ENCODE results near the gene ANO7. TPM values are rescaled to one million over a fixed set of nuclear protein-coding genes. Genes with fewer than 3 reads are reported as not detected.
A peak's percentile ranks its signal among the peaks of the same experiment; 100 is the strongest.

Gene ANO7
- total RNA-seq, 3 donors from 2014 or later (not counting 1 experiment from before 2014, with no cell fraction given), result 0.97 to 1.4 (median 1.1) TPM

DNA sequence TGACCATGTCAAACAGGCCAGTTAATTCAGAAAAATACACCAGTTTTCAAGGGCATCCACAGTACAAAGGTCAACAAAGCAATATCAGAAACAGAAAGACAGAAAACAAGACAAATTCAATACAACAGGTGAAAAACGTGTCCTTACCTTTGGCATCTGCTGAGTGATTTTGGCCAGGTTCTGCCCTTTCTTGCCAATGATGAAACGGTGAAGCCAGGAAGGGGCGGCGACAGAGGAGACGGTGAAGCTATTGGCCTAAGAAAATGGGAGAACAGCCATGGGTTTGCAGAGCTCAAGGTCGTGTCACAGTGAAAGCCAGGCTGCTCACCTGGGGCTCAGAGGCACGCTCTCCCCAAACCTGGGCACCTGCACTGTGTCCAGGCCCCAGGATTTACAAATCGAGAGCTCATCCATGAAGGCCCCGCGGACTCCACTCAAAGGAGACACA is 66.5 kb downstream of the ANO7 start:
- TF ChIP-seq, protein P1, sequence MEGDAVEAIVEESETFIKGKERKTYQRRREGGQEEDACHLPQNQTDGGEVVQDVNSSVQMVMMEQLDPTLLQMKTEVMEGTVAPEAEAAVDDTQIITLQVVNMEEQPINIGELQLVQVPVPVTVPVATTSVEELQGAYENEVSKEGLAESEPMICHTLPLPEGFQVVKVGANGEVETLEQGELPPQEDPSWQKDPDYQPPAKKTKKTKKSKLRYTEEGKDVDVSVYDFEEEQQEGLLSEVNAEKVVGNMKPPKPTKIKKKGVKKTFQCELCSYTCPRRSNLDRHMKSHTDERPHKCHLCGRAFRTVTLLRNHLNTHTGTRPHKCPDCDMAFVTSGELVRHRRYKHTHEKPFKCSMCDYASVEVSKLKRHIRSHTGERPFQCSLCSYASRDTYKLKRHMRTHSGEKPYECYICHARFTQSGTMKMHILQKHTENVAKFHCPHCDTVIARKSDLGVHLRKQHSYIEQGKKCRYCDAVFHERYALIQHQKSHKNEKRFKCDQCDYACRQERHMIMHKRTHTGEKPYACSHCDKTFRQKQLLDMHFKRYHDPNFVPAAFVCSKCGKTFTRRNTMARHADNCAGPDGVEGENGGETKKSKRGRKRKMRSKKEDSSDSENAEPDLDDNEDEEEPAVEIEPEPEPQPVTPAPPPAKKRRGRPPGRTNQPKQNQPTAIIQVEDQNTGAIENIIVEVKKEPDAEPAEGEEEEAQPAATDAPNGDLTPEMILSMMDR (IDR thresholded peaks at IDR 0.05), result no peak
- Mint-ChIP-seq H3K4me1 (peaks cover 19 to 23% of the 10 kb centered on the region in 2 donors), H3K4me3 (no peak overlapping the region), H3K9me3 (no peaks in the 10 kb centered on the region), H3K27ac (no peak overlapping the region), H3K36me3 (peaks cover 6% of the 10 kb centered on the region), H3K27me3 (ENCODE audit: low read depth in 2 of 2) (no peaks in the 10 kb centered on the region)
- Histone ChIP-seq H3K27ac (ENCODE audit: low read length) (no peak overlapping the region), H3K36me3 (ENCODE audit: control insufficient read depth, insufficient read depth, low read length) (peaks cover 67% of the 10 kb centered on the region), H3K27me3 (ENCODE audit: control insufficient read depth, insufficient read depth, low read length) (no peaks in the 10 kb centered on the region), H3K9me3 (ENCODE audit: control insufficient read depth, insufficient read depth, low read length) (no peaks in the 10 kb centered on the region), H3K4me1 (ENCODE audit: control insufficient read depth, insufficient read depth, low read length) (peaks cover 9% of the 10 kb centered on the region), H3K4me3 (ENCODE audit: low read length) (no peak overlapping the region)
- 99% methylated on average over 10 of the region's 10 CpGs for WGBS (ENCODE audit: insufficient coverage)
- ATAC-seq, result no peak
- intact Hi-C loops (cut with micrococcal nuclease), result no loop called here
- no peak for DNase-seq

GRCh38 chr2:241255542-241256167 is 67.2 kb downstream of the ANO7 start:
- no peak overlapping the region for H3K27ac Mint-ChIP-seq
- DNase-seq (no peak), ATAC-seq (no peak)
- intact Hi-C loops (cut with micrococcal nuclease), result no loop called here
- peaks cover 9% of the 10 kb centered on the region for H3K4me1 ChIP-seq (ENCODE audit: control insufficient read depth, insufficient read depth, low read length)
- WGBS (ENCODE audit: insufficient coverage), result 87% methylated on average over 13 of the region's 13 CpGs
- H3K36me3 ChIP-seq (ENCODE audit: control insufficient read depth, insufficient read depth, low read length), result peaks cover 65% of the 10 kb centered on the region
- no peak overlapping the region for H3K27ac ChIP-seq (ENCODE audit: low read length)
- no peaks in the 10 kb centered on the region for H3K27me3 ChIP-seq (ENCODE audit: control insufficient read depth, insufficient read depth, low read length)
- TF ChIP-seq, protein P1 (IDR thresholded peaks at IDR 0.05), result no peak
- peaks cover 6% of the 10 kb centered on the region for H3K36me3 Mint-ChIP-seq
- no peak overlapping the region for H3K4me3 ChIP-seq (ENCODE audit: low read length)
- H3K9me3 ChIP-seq (ENCODE audit: control insufficient read depth, insufficient read depth, low read length), result no peaks in the 10 kb centered on the region
- H3K9me3 Mint-ChIP-seq, result no peaks in the 10 kb centered on the region
- peaks cover 19 to 23% of the 10 kb centered on the region in 2 donors for H3K4me1 Mint-ChIP-seq
- no peak overlapping the region for H3K4me3 Mint-ChIP-seq
- no peaks in the 10 kb centered on the region for H3K27me3 Mint-ChIP-seq (ENCODE audit: low read depth in 2 of 2)

DNA sequence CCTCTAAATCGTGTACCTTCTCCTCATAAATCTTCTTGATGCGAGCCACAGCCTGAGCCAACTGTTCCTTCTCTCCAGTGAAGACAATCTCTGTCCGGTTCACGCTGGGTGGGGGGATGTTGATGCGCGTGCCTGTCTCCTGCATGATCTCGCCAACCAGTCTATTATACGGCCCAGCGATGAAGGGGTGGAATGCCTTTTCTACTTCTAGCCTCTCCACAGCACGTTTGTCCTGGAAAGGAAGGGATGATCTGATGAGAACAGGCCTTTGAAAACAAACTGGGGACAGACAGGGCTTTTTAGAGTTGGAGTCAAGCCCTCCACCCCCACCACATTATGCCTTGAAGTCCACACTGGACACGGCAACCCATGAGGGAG is 67.7 kb downstream of the ANO7 start:
- Histone ChIP-seq H3K4me1 (ENCODE audit: control insufficient read depth, insufficient read depth, low read length) (peaks cover 9% of the 10 kb centered on the region), H3K36me3 (ENCODE audit: control insufficient read depth, insufficient read depth, low read length) (peaks cover 66% of the 10 kb centered on the region), H3K9me3 (ENCODE audit: control insufficient read depth, insufficient read depth, low read length) (no peaks in the 10 kb centered on the region), H3K4me3 (ENCODE audit: low read length) (no peak overlapping the region), H3K27ac (ENCODE audit: low read length) (no peak overlapping the region), H3K27me3 (ENCODE audit: control insufficient read depth, insufficient read depth, low read length) (no peaks in the 10 kb centered on the region)
- WGBS (ENCODE audit: insufficient coverage), result 96% methylated on average over 9 of the region's 11 CpGs
- ATAC-seq (no peak), DNase-seq (no peak)
- Mint-ChIP-seq H3K36me3 (peaks cover 6% of the 10 kb centered on the region), H3K9me3 (no peaks in the 10 kb centered on the region), H3K4me3 (no peak overlapping the region), H3K4me1 (peaks cover 19 to 23% of the 10 kb centered on the region in 2 donors), H3K27me3 (ENCODE audit: low read depth in 2 of 2) (no peaks in the 10 kb centered on the region), H3K27ac (peak overlapping the region in 1 of 2 donors; percentile 86)
- intact Hi-C loops (cut with micrococcal nuclease), result no loop called here
- TF ChIP-seq, protein P1 (IDR thresholded peaks at IDR 0.05), result no peak
